PC-3 (cell line): ENCODE results near the gene HIPK2. TPM values are rescaled to one million over a fixed set of nuclear protein-coding genes. Genes with fewer than 3 reads are reported as not detected.

Experiments used
- ATAC-seq: fragments of 200-7000 bp; cut with Tn5 transposase; 2 replicates; pipeline ENCODE4 v1.9.1; 2020; ENCODE audit warnings: mild to moderate bottlenecking, moderate library complexity
- BruUV-seq: library from RNA; stranded (reverse); fragments of 400-500 nt; replicated peaks from 2 replicates; lab custom pipeline; 2021; lab: Mats Ljungman, UMichigan
- CTCF ChIA-PET: fragments of 300-600 bp; sonication (Branson Sonifier 250); formaldehyde crosslinking; loops from one replicate; lab custom pipeline; 2022; ENCODE audit warnings: antibody characterized with exemption; lab: Charles Lee
- POLR2A ChIA-PET: fragments of 300-600 bp; sonication (Branson Sonifier 250); formaldehyde crosslinking; loops from one replicate; lab custom pipeline; 2022; ENCODE audit warnings: antibody characterized with exemption; ENCODE audit not compliant: unreplicated experiment; lab: Charles Lee
- DNase-seq: peaks from one replicate; pipeline ENCODE4 v3.0.0-alpha.2; 2015
- H2AFZ ChIP-seq: fragments of 300-600 bp; sonication (generic); 2 replicates; pipeline ENCODE4 v1.6.0; 2016; ENCODE audit warnings: antibody characterized with exemption, low read length
- H3F3A ChIP-seq: fragments of 300-600 bp; sonication (generic); one replicate; pipeline ENCODE4 v1.6.0; 2017; ENCODE audit warnings: antibody characterized with exemption, low read length, control low read depth, mild to moderate bottlenecking; ENCODE audit not compliant: unreplicated experiment
- H3K27ac ChIP-seq: fragments of 300-600 bp; sonication (generic); 2 replicates; pipeline ENCODE4 v1.5.1; 2016; ENCODE audit warnings: mild to moderate bottlenecking, low read length
- H3K27me3 ChIP-seq: fragments of 300-600 bp; sonication (generic); 2 replicates; pipeline ENCODE4 v1.6.1; 2016; ENCODE audit warnings: low read length, mixed read lengths
- H3K36me3 ChIP-seq: fragments of 300-600 bp; sonication (generic); 2 replicates; pipeline ENCODE4 v1.6.1; 2016; ENCODE audit warnings: low read depth, mixed run types, low read length, mixed read lengths
- H3K4me1 ChIP-seq: fragments of 300-600 bp; sonication (generic); 2 replicates; pipeline ENCODE4 v1.5.1; 2016; ENCODE audit warnings: low read length; ENCODE audit not compliant: insufficient read depth
- H3K4me2 ChIP-seq: fragments of 300-600 bp; sonication (generic); 2 replicates; pipeline ENCODE4 v1.6.0; 2016; ENCODE audit warnings: low read length
- H3K4me3 ChIP-seq: fragments of 300-600 bp; sonication (generic); 2 replicates; pipeline ENCODE4 v1.5.1; 2016; ENCODE audit warnings: mild to moderate bottlenecking, low read length, mixed read lengths
- H3K79me2 ChIP-seq: fragments of 300-600 bp; sonication (generic); 2 replicates; pipeline ENCODE4 v1.6.1; 2017; ENCODE audit warnings: low read length, mixed read lengths
- H3K9ac ChIP-seq: fragments of 300-600 bp; sonication (generic); 2 replicates; pipeline ENCODE4 v1.6.0; 2016; ENCODE audit warnings: mild to moderate bottlenecking, low read length
- H3K9me2 ChIP-seq: fragments of 300-600 bp; sonication (generic); replicated peaks from 2 replicates; pipeline ENCODE4 v1.6.1; 2016; ENCODE audit warnings: mixed run types, low read length, mixed read lengths
- H3K9me3 ChIP-seq: fragments of 300-600 bp; sonication (generic); 2 replicates; pipeline ENCODE4 v1.6.1; 2016; ENCODE audit warnings: low read length, mixed read lengths
- H4K20me1 ChIP-seq: fragments of 300-600 bp; sonication (generic); 2 replicates; pipeline ENCODE4 v1.6.1; 2016; ENCODE audit warnings: low read length, mixed read lengths
- EZH2 ChIP-seq: fragments of 300-600 bp; sonication (generic); IDR thresholded peaks from one replicate; pipeline ENCODE4 v1.6.1; 2017; ENCODE audit warnings: antibody characterized with exemption, mild to moderate bottlenecking, low read length; ENCODE audit not compliant: unreplicated experiment
- EZH2phosphoT487 ChIP-seq: fragments of 300-600 bp; sonication (generic); IDR thresholded peaks from 2 replicates; pipeline ENCODE4 v1.6.1; 2018; ENCODE audit warnings: mild to moderate bottlenecking, antibody characterized with exemption, low read length, borderline replicate concordance
- intact Hi-C: fragments of 100-400 bp; cut with micrococcal nuclease; formaldehyde crosslinking; loops from 2 replicates; pipeline ENCODE4 v1.9.0; 2023
- total RNA-seq: library from RNA; depleted of rRNA; stranded (reverse); fragments of >200 nt; gene quantifications from 2 replicates; pipeline ENCODE4 v1.2.3, GENCODE V29; 2014
- TF ChIP-seq, protein P1 (sequence below): fragments of 300-600 bp; sonication (generic); conservative IDR thresholded peaks from 2 replicates; pipeline ENCODE4 v1.5.1; 2017; ENCODE audit warnings: antibody characterized with exemption, low read depth, mild to moderate bottlenecking, low read length

Gene HIPK2
- total RNA-seq, 1 experiment from 2014 or later: 38.1 TPM

DNA sequence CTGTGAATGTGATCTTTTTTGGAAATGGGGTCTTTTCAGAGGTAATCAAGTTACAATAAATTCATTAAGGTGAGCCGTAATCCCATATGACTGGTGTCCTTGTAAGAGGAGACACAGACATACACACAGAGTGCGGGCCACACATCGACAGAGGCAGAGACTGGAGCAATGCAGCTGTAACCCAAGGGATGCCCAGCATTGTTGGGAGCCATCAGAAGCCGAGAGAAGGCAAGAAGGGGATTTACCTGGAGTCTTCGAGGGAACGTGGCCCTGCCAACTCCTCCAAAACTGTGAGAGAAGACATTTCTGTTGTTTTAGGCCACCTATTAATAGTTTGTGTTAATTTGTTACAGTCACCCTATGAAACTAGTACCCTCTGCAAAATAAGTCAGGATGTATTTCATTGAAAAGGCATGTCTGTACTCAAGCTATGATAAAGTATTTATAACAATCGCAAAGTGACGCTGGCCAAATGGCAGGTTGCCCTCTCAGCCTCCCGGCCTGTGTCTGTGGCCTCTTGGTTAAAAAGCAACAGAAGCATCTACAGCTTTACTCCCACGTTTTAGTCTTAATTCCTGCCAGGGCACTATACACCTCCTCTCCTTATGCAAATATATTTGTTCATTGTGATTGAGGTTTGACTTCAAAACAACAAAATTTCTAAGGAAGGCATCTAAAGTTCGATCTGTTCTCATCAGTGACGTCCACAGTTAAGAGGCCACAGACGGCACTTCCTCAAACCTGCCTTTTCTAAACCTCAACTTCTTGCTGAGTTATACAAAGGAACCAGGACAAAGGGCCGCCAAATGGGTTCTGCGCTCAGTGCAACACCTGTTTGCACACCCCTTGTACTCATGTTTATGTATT, 46.8 kb downstream of the HIPK2 start:
- POLR2A ChIA-PET: no interaction called here
- Histone ChIP-seq H3K9me2 (no peaks in the 10 kb centered on the region), H3K36me3 (peaks cover 39% of the 10 kb centered on the region), H3K79me2 (peaks cover 97% of the 10 kb centered on the region), H2AFZ (no peak overlapping the region), H3K27ac (peak overlapping the region; percentile 83), H3K9me3 (no peaks in the 10 kb centered on the region), H3F3A (no peaks in the 10 kb centered on the region), H3K4me1 (peaks cover 57% of the 10 kb centered on the region), H3K4me3 (peak overlapping the region; percentile 53), H3K9ac (peak overlapping the region; percentile 49), H3K27me3 (no peaks in the 10 kb centered on the region), H3K4me2 (peak overlapping the region; percentile 85), H4K20me1 (peaks cover 26% of the 10 kb centered on the region)
- no peak for TF ChIP-seq EZH2
- no peak for TF ChIP-seq EZH2phosphoT487
- TF ChIP-seq, protein P1, sequence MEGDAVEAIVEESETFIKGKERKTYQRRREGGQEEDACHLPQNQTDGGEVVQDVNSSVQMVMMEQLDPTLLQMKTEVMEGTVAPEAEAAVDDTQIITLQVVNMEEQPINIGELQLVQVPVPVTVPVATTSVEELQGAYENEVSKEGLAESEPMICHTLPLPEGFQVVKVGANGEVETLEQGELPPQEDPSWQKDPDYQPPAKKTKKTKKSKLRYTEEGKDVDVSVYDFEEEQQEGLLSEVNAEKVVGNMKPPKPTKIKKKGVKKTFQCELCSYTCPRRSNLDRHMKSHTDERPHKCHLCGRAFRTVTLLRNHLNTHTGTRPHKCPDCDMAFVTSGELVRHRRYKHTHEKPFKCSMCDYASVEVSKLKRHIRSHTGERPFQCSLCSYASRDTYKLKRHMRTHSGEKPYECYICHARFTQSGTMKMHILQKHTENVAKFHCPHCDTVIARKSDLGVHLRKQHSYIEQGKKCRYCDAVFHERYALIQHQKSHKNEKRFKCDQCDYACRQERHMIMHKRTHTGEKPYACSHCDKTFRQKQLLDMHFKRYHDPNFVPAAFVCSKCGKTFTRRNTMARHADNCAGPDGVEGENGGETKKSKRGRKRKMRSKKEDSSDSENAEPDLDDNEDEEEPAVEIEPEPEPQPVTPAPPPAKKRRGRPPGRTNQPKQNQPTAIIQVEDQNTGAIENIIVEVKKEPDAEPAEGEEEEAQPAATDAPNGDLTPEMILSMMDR: no peak
- CTCF ChIA-PET: no interaction called here
- DNase-seq (peak; percentile 17), ATAC-seq (no peak)
- BruUV-seq: TSS peak; percentile 13
- intact Hi-C loops: loop anchor here (1.0 kb wide), 1 partner anchor 10 kb away; no protein-coding TSS in a partner anchor

DNA sequence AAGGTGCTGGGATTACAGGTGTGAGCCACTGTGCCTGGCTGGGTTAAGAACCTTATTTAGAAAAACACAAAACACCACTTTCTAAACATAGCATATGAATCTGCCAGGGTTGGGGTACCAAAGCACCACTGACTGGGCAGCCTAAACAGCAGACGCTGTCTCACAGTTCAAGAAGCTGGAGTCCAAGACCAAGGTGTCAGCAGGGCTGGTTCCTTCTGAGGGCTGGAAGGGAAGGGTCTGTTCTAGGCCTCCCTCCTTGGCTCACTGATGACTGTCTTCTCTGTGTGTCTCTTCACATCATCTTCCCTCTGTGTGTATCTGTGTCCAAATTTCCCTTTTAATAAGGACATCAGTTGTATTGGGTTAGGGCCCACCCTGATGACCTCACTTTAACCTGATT, 49.6 kb downstream of the HIPK2 start:
- no peak overlapping the region for H3K4me3 ChIP-seq
- ATAC-seq (no peak), DNase-seq (no peak)
- intact Hi-C loops: no loop called here
- H3F3A ChIP-seq: no peaks in the 10 kb centered on the region
- H3K79me2 ChIP-seq: peaks cover 94% of the 10 kb centered on the region
- peaks cover 68% of the 10 kb centered on the region for H3K4me1 ChIP-seq
- H3K27me3 ChIP-seq: no peaks in the 10 kb centered on the region
- H3K9me2 ChIP-seq: no peaks in the 10 kb centered on the region
- H4K20me1 ChIP-seq: peaks cover 28% of the 10 kb centered on the region
- H3K27ac ChIP-seq: peak overlapping the region; percentile 63; the same call in 1 of the 2 replicates
- H3K36me3 ChIP-seq: peaks cover 24% of the 10 kb centered on the region; the same call in 1 of the 2 replicates
- no peak overlapping the region for H3K9ac ChIP-seq
- TF ChIP-seq EZH2 (no peak), EZH2phosphoT487 (no peak)
- TF ChIP-seq, protein P1: no peak
- CTCF ChIA-PET: no interaction called here
- no peaks in the 10 kb centered on the region for H3K9me3 ChIP-seq
- POLR2A ChIA-PET: no interaction called here
- no peak overlapping the region for H3K4me2 ChIP-seq
- no TSS peak for BruUV-seq
- H2AFZ ChIP-seq: no peak overlapping the region
